Activated CD4-positive, CD25-positive, alpha-beta regulatory T cell (primary cell): Measurements from ENCODE around the gene THUMPD3.

Experiments
- DNase-seq, 4 experiments: peaks; one replicate each; lab custom pipeline; 2025; lab: John Stamatoyannopoulos, UW

Gene THUMPD3

DNA sequence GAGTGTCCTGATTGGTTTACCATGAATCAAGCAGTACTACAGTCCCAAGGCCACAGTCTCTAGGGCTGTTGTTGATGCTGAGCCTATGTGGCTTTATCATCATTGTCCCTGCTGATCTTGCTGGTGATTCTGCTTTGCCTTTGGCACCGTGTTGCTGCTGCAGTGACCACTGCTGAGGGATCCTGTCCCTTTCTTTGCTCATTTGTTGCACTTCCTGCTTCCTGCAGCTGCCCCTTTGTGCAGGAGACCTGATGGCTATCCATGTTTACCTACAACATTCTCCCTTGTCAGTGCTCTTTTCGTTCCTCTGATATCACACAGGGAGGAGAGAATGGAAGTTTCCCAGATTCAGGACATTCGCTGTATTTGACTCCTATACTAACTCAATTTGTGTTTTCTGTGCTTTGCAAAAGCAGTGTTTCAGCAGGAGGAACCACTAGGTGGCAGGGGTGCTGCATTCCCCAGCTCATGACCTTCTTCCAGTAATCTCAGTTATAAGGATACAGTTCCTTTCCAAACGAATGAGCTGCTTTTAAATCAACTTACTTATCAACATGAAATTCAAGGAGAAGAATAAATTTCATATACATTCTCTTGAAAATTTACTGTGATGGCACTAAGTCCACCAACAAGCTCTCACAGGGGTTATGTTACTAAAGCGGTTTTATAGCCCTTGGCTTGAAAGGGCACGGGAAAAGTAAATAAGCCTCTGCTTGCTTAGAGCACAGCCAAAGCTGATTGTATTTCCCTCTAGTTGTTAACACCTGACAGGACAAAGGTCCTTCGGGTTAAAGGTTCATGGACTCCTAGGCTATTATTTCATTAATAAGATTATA is 9.7 kb upstream of the THUMPD3 start:
- peak; percentile 4 to 34 (median 16) for DNase-seq

GRCh38 chr3:9361691-9362388 is 1.0 kb upstream of the THUMPD3 start:
- DNase-seq, result no peak

- DNase-seq, result no peak
Measured at GRCh38 chr3:9369508-9369907, 6.7 kb downstream of the THUMPD3 start.

DNA sequence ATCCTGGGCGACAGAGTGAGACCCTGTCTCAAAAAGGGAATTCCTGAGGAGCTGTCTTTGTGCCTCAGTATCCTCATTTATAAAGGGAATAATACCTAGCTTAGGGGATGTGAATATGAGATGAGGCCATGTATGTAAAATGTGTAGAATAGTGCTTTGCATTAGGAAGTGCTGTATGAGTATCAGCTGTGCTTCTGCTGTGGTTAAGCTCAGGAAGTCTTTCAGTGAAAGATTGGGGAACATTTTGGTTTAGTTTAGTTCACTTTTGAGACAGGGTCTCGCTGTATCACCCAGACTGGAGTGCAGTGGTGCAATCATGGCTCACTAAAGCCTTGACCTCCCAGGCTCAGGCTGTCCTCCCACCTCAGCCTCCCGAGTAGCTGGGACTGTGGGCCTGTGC is 10.6 kb downstream of the THUMPD3 start:
- no peak for DNase-seq

GRCh38 chr3:9377981-9378380 is 15.1 kb downstream of the THUMPD3 start:
- no peak for DNase-seq

DNA sequence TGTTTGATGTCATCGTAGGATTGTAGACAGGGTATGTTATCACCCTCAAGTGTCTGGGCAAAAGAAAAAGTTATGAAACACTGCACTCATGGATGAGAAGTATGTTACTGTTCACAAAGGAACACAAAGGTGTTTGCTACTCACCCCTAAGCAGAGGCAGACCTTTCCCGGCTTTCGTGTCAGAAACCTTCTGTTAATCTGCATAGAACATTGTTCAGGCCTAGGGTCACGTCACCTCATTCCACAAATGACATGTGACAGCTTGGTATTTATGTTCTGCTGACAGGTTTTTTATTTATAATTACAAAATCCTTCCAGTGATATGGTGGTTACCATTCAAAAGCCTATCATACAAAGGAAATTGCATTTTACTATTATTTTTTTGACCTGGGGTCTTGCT is 16.5 kb downstream of the THUMPD3 start:
- DNase-seq, result no peak

GRCh38 chr3:9380014-9380413 is 17.2 kb downstream of the THUMPD3 start:
- DNase-seq, result no peak

- no peak for DNase-seq
Measured at GRCh38 chr3:9384141-9384828, 21.4 kb downstream of the THUMPD3 start.

DNA sequence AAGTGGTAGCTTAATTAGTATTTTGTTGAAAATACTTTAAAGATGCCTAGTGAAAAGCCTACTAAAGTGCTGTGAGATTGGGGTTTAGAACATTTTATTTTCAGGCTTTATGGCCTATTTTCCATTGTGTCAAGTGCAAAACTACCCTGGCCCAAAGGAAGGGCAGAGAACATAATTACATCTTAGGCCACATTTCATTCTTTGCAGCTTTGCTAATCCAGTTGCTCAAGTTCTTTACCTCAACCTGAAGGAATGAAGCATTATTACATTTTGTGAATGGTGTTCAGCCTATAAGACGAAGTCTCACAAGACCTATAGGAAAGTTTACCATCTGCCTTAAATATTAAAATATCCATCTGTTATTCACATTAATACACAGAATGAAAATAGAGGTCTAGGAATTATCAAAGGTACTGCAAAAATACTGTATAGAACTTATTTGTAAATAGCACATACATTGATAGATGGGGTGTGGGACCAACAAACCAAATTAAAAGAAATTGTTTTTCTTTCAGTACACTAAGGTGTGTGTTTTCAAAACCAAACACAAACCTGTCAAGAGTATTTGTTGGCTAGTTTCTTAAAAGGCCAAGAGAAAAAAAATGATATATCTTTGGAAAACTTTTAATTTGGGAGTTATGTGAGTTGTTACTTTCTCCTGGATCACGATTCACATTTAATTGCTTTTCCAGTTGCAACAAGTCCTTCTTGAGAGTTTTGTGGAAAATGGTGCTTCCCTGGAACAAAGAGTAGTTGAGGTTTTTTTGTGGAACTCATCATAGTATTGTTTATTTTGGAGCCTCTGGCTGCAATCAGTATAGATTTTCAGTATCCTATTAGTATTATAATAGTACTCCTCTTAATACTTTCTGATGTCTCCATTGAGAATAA is 22.6 kb downstream of the THUMPD3 start:
- no peak for DNase-seq

- DNase-seq, result no peak
Measured at GRCh38 chr3:9386078-9386459, 23.2 kb downstream of the THUMPD3 start.

DNA sequence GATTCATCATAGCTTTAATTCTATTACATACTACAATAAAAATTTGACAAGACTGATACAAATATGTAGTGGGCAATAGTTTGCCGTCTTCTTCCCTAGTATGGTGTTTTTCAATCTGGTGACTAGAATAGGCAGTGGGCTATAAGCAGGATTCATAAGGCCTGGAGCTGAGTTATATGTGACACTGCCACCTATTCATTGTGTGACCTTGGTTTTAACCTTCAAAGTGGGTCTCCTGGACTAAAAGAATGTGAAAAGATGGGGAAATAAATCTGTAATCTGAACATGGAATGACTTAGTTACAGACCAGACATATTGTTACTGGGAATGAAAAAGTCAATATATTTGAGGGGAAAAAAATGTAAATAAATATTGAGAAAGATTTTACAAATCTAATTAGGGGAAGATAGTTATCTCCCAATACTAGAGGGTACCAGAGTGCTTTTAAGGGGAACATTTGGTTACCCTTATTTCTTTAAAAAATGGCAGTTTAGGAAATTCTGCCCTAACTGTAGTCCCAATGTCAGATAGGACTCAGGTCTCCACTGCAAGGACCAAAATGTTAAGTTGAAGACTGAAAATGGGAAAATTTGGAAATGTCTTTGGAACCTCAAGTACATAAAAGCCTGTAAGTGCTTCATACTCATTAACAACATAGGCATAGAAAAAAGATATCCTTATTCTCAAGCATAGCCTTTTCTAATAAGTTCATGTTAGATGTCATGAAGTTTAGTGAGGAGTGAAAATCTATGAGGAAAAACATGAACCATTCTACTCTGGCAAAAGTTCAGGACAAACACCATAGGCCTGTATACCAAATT is 23.9 kb downstream of the THUMPD3 start:
- no peak for DNase-seq

GRCh38 chr3:9387322-9387655 is 24.4 kb downstream of the THUMPD3 start:
- no peak for DNase-seq

GRCh38 chr3:9388142-9388541 is 25.3 kb downstream of the THUMPD3 start:
- DNase-seq, result no peak

- no peak for DNase-seq
Measured at GRCh38 chr3:9388562-9389272, 25.9 kb downstream of the THUMPD3 start.

DNA sequence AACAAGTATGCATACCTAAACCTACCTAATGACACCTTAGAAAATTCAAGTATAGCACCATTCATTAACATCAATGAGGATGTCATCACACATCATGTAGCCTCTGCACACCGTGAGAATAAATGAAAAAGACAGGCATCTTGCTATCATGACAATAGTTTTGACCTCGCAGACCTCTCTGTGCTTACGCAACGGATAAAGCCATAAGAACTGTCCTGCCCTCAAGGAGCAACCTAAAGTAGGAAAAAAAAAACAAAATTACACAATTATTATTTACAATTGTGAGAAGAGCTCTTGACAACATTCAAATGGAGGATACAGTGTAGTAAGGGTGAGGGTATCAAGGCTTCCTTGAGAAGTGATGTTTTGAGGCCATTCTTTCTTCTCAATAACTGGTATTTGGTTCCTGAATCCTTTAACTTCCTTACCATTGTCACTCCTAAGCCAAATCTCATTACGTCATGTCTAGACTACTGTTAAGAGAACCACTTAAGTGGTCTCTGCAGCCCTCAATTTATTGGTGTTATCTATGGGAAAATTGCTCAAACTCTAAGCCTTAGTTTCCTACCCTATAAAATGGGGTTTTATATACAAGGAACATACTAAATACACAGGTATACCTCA is 27.5 kb downstream of the THUMPD3 start:
- DNase-seq, result no peak

DNA sequence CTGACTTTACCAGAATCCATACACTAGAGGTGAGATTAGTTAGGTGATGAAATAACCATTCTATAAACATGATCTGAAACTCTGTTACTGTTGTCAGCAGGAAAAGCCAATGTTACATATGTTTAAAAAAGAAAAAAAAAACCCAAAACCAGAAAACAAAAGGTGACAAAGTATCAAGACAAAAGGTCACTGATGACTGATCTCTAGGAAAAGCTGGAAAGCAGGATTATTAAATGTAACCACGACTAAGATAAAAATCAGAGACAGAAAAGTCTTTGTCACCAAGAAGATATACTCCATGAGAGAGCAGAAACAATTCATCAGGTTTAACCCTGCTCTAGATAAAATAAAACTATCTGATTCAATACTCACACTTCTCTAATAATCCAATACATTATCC is 29.2 kb downstream of the THUMPD3 start:
- DNase-seq, result no peak

- no peak for DNase-seq
Measured at GRCh38 chr3:9395570-9396300, 32.9 kb downstream of the THUMPD3 start.

GRCh38 chr3:9396301-9396631 is 33.4 kb downstream of the THUMPD3 start:
- peak in 2 of 4 experiments; percentile 67 to 72 for DNase-seq

GRCh38 chr3:9396632-9397331 is 33.9 kb downstream of the THUMPD3 start:
- peak; percentile 98 to 99 (median 98) for DNase-seq
